Chondrocyte (in vitro differentiated cells): ENCODE measurements around the gene POLR2M. TPM values are rescaled to one million over a fixed set of nuclear protein-coding genes. Genes with fewer than 3 reads are reported as not detected.

ENCODE experiments used
- DNase-seq: peaks from one replicate; pipeline ENCODE4 v3.0.0; 2021; ENCODE audit warnings: mixed read lengths, low spot score
- H3K27ac Mint-ChIP-seq: one replicate; pipeline ENCODE4 v1.8.0; 2021; ENCODE audit warnings: mild to moderate bottlenecking, moderate library complexity, mixed read lengths; ENCODE audit not compliant: unreplicated experiment
- H3K27me3 Mint-ChIP-seq: 2 replicates; pipeline ENCODE4 v1.8.0; 2021; ENCODE audit warnings: low read depth, mixed read lengths
- H3K36me3 Mint-ChIP-seq: 2 replicates; pipeline ENCODE4 v1.8.0; 2021; ENCODE audit warnings: low read depth, mixed read lengths
- H3K4me1 Mint-ChIP-seq: 2 replicates; pipeline ENCODE4 v1.8.0; 2021; ENCODE audit warnings: low read depth, mild to moderate bottlenecking, mixed read lengths
- H3K4me3 Mint-ChIP-seq: one replicate; pipeline ENCODE4 v1.8.0; 2021; ENCODE audit warnings: mild to moderate bottlenecking, moderate library complexity, mixed read lengths; ENCODE audit not compliant: unreplicated experiment
- H3K9me3 Mint-ChIP-seq: 2 replicates; pipeline ENCODE4 v1.8.0; 2021; ENCODE audit warnings: low read depth, mixed read lengths
- CTCF ChIP-seq: fragments of 200-600 bp; sonication (generic); IDR thresholded peaks from 2 replicates; pipeline ENCODE4 v1.5.0; 2021; ENCODE audit warnings: antibody characterized with exemption, mild to moderate bottlenecking, moderate library complexity
- total RNA-seq: library from RNA; stranded (reverse); gene quantifications from 3 replicates; pipeline ENCODE4 v1.2.1, GENCODE V29; 2021

Gene POLR2M
- total RNA-seq, 1 donor from 2014 or later, result 88.3 TPM

GRCh38 chr15:57698243-57698642, 8.3 kb upstream of the POLR2M start:
- peaks cover 48% of the 10 kb centered on the region for H3K4me1 Mint-ChIP-seq
- no peak for TF ChIP-seq CTCF
- H3K9me3 Mint-ChIP-seq, result no peaks in the 10 kb centered on the region
- H3K4me3 Mint-ChIP-seq, result no peak overlapping the region
- no peaks in the 10 kb centered on the region for H3K36me3 Mint-ChIP-seq
- DNase-seq, result no peak
- H3K27me3 Mint-ChIP-seq, result no peaks in the 10 kb centered on the region
- peak overlapping the region; percentile 73 for H3K27ac Mint-ChIP-seq

- no peak overlapping the region for H3K4me3 Mint-ChIP-seq
- H3K27me3 Mint-ChIP-seq, result no peaks in the 10 kb centered on the region
- H3K4me1 Mint-ChIP-seq, result peaks cover 43% of the 10 kb centered on the region
- DNase-seq, result no peak
- no peak overlapping the region for H3K27ac Mint-ChIP-seq
- no peaks in the 10 kb centered on the region for H3K36me3 Mint-ChIP-seq
- no peaks in the 10 kb centered on the region for H3K9me3 Mint-ChIP-seq
- no peak for TF ChIP-seq CTCF
Measured at GRCh38 chr15:57698991-57699390, 7.5 kb upstream of the POLR2M start.

GRCh38 chr15:57703387-57703786, 3.1 kb upstream of the POLR2M start:
- Mint-ChIP-seq H3K4me3 (no peak overlapping the region), H3K36me3 (no peaks in the 10 kb centered on the region), H3K9me3 (no peaks in the 10 kb centered on the region), H3K4me1 (peaks cover 19% of the 10 kb centered on the region), H3K27ac (no peak overlapping the region), H3K27me3 (no peaks in the 10 kb centered on the region)
- DNase-seq, result no peak
- TF ChIP-seq CTCF, result no peak

GRCh38 chr15:57704441-57704840, 2.1 kb upstream of the POLR2M start:
- H3K27ac Mint-ChIP-seq, result no peak overlapping the region
- H3K4me3 Mint-ChIP-seq, result no peak overlapping the region
- H3K4me1 Mint-ChIP-seq, result peaks cover 28% of the 10 kb centered on the region
- DNase-seq, result no peak
- no peaks in the 10 kb centered on the region for H3K9me3 Mint-ChIP-seq
- peaks cover 1% of the 10 kb centered on the region for H3K36me3 Mint-ChIP-seq
- no peaks in the 10 kb centered on the region for H3K27me3 Mint-ChIP-seq
- TF ChIP-seq CTCF, result no peak

GRCh38 chr15:57705746-57706404, 639 bp upstream of the POLR2M start:
- Mint-ChIP-seq H3K4me3 (peak overlapping the region; percentile 84), H3K9me3 (no peaks in the 10 kb centered on the region), H3K4me1 (peaks cover 38% of the 10 kb centered on the region), H3K27ac (peak overlapping the region; percentile 89), H3K27me3 (no peaks in the 10 kb centered on the region), H3K36me3 (peaks cover 8% of the 10 kb centered on the region)
- no peak for DNase-seq
- no peak for TF ChIP-seq CTCF
